ENCODE data around the gene CDC27. TPM values are rescaled to one million over a fixed set of nuclear protein-coding genes. Genes with fewer than 3 reads are reported as not detected.

Gene CDC27
- total RNA-seq, 3 donors from 2014 or later, result 63.2 to 73.7 (median 65.0) TPM

Other genes with a start within 250 kb of the CDC27 start
- gene RPRML, start 210.0 kb downstream of the CDC27 start, total RNA-seq, result under 1 TPM in 1 of 3 donors, not detected in 2; 0.66 TPM
- not detected for gene MYL4, start 20.1 kb upstream of the CDC27 start, total RNA-seq
- 10 to 100 TPM in 2 of 3 donors, 1 to 10 TPM in 1; 3.8 to 29.8 (median 14.6) TPM for gene ITGB3, start 64.5 kb upstream of the CDC27 start, total RNA-seq
- 10 to 100 TPM in 2 of 3 donors, 1 to 10 TPM in 1; 8.8 to 16.4 (median 10.8) TPM for gene EFCAB13, start 134.7 kb upstream of the CDC27 start, total RNA-seq

All from breast epithelium (tissue), 3 donors.